ENCODE results near the gene GASK1A.

GASK1A gene

GRCh38 chr3:42983927-42984326 is 4.8 kb downstream of the GASK1A start:
- no peak for DNase-seq

- no peak for DNase-seq
Measured at GRCh38 chr3:42984701-42985100, 5.6 kb downstream of the GASK1A start.

GRCh38 chr3:42988097-42988496 is 9.0 kb downstream of the GASK1A start:
- DNase-seq, result no peak

- DNase-seq, result no peak
Measured at GRCh38 chr3:42988566-42988965, 9.5 kb downstream of the GASK1A start.

- no peak for DNase-seq
Measured at GRCh38 chr3:42991341-42992315, 12.5 kb downstream of the GASK1A start.

GRCh38 chr3:42994595-42994994 is 15.5 kb downstream of the GASK1A start:
- no peak for DNase-seq

GRCh38 chr3:42996021-42996420 is 16.9 kb downstream of the GASK1A start:
- DNase-seq, result no peak

- no peak for DNase-seq
Measured at GRCh38 chr3:42996633-42997075, 17.5 kb downstream of the GASK1A start.

- DNase-seq, result no peak
Measured at GRCh38 chr3:42999212-42999611, 20.1 kb downstream of the GASK1A start.

- DNase-seq, result no peak
Measured at GRCh38 chr3:42999632-43000031, 20.5 kb downstream of the GASK1A start.

GRCh38 chr3:43000387-43000786 is 21.3 kb downstream of the GASK1A start:
- no peak for DNase-seq

- no peak for DNase-seq
Measured at GRCh38 chr3:43001094-43001553, 22.0 kb downstream of the GASK1A start.

- DNase-seq, result no peak
Measured at GRCh38 chr3:43001556-43002121, 22.5 kb downstream of the GASK1A start.

- no peak for DNase-seq
Measured at GRCh38 chr3:43004282-43004681, 25.2 kb downstream of the GASK1A start.

- DNase-seq, result no peak
Measured at GRCh38 chr3:43005253-43005652, 26.1 kb downstream of the GASK1A start.

- no peak for DNase-seq
Measured at GRCh38 chr3:43005981-43006380, 26.9 kb downstream of the GASK1A start.

GRCh38 chr3:43006825-43007224 is 27.7 kb downstream of the GASK1A start:
- no peak for DNase-seq

GRCh38 chr3:43009547-43009946 is 30.4 kb downstream of the GASK1A start:
- DNase-seq, result no peak

- DNase-seq, result no peak
Measured at GRCh38 chr3:43010638-43011037, 31.5 kb downstream of the GASK1A start.

GRCh38 chr3:43011638-43012037 is 32.5 kb downstream of the GASK1A start:
- DNase-seq, result peak; percentile 22

GRCh38 chr3:43012174-43012573 is 33.1 kb downstream of the GASK1A start:
- peak; percentile 14 for DNase-seq

GRCh38 chr3:43013256-43013655 is 34.1 kb downstream of the GASK1A start:
- DNase-seq, result no peak

- peak; percentile 44 for DNase-seq
Measured at GRCh38 chr3:43013743-43014155, 34.6 kb downstream of the GASK1A start.

GRCh38 chr3:43014241-43014640 is 35.1 kb downstream of the GASK1A start:
- DNase-seq, result peak; percentile 2
